Embryonic facial prominence (tissue), 1 donor: ENCODE results near the gene ERFE.
"Not testable (repeated sequence)": the region's sequence is repeated elsewhere in the genome, so short reads cannot be mapped to it uniquely, and the experiment has no call there.

Experiments
- DNase-seq: peaks from one replicate; pipeline ENCODE4 v3.0.0-alpha.2; 2016; ENCODE audit errors: extremely low spot score

The ERFE gene, protein sequence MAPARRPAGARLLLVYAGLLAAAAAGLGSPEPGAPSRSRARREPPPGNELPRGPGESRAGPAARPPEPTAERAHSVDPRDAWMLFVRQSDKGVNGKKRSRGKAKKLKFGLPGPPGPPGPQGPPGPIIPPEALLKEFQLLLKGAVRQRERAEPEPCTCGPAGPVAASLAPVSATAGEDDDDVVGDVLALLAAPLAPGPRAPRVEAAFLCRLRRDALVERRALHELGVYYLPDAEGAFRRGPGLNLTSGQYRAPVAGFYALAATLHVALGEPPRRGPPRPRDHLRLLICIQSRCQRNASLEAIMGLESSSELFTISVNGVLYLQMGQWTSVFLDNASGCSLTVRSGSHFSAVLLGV

DNA sequence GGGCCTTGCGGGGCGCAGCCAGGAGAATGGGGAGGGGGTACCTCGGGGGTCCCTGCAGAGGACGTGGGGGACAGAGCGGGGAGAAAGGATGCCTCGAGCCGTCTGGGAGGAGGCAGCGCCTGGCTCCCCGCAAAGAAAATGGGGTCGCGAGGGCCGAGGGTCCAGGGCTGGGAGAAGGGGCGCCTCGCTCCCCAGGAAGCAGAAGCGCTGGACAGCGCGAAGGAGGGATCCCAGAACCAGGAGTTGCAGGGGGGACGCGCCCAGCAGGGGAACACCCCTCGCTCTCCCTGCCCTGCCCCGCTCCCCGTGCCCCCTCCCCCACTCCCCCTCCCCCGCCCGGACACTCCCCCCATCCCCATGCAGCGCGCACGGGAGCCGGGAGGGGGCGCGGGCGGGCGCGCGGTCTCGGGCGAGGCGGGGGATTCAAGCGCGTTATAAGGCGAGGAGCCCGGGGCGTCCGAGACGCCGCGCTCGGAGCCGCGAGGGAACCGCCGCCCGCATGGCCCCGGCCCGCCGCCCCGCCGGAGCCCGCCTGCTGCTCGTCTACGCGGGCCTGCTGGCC is at the start of gene ERFE:
Gene ERFE (plus strand): TSS at position 462 of the 562 bp plus-strand sequence. CDS start 38 bp downstream, at position 500.
- DNase-seq = peak; percentile 11

DNA sequence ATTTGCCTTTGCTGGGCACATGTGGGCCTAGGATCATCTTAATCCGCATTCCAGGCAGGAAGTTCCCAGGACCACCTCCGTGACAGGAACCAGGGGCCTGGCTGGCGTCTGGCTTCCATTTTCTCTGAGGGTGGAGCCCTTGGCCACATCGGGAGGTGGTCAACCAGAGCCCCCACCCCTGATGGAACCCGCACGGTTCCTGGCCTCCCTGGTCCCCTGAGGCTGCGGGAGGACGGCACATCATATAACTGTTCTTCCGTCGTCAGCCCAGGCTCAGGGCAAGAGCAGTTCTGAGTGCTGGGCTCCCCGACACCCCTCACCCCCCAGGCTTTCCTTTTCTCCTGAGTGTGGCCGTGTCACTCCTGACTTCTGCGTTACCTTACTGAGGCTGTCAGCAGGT is 45.2 kb upstream of the ERFE start:
- no peak for DNase-seq

DNA sequence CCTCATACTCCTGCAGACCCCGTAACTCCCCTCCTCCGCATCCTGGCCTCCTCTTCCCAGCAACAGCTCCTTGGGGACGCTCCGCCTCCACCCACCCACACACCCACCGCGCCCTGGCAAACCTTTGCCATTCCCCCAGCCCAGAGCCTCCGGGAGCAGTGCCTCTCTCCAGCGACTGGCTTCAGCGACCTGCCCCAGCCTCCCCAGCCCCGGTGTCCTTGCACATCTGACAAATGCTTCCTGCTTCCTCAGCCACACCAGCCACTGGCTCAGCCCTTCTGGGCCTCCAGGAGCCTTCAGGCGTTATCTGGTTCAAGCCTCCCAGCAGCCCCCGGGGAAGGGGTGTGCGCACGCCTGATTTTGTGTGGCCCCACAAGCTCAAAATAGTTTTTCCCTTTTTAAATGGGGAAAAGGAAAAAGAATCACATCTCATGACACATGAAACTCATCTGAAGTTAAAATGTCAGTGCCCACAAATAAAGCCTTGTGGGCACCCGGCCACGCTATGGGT is 44.4 kb upstream of the ERFE start:
- no peak for DNase-seq

DNA sequence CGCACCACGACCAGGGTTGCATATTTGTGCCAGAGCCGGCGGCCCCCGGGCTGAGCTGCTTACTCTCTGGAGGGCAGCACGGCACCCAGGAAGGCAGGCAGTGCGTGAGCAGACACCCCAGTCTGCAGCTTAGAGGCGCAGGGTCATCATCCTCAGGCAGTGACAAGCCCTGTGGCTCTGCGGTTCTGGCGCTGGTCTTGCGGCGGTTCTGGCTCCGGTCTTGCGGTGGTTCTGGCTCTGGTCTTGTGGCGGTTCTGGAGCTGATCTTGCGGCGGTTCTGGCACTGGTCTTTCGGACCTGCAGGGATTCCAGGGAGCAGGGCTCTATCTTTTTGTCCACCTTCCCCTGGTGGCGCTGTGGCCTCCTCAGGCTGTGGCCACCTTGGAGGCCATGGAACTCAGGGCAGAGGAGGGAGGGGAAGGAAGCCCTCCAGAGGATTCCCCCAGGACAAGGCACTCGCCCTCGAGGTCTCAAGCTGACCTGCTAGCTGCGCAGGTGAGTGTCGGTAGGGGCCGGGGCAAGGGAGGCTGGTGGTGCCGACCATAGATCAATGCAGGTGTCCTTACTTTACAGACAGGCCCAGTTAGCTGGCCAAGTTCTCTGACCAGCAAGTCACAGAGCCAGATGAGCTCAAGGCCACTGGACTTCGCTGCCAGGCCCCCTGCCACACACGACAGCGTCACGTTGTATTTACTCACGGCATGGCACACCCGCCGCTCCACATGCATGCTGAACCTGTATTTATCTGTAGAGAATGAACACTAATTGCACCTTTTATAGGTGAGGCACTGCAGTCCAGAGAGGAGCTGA is 43.7 kb upstream of the ERFE start:
- DNase-seq = no peak

DNA sequence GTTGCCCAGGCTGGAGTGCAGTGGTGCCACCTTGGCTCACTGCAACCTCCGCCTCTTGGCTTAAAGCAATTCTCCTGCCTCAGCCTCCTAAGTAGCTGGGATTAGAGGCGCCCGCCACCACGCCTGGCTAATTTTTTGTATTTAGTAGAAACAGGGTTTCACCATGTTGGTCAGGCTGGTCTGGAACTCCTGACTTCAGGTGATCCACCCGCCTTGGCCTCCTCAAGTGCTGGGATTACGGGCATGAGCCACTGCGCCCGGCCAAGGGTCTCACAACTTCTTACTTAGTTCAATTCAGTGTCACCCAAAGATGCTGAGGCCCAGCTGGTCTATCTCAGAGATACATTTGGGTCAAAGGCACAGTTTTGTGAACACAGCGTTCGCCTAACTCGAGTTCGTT is 43.1 kb upstream of the ERFE start:
- not testable (repeated sequence) for DNase-seq

DNA sequence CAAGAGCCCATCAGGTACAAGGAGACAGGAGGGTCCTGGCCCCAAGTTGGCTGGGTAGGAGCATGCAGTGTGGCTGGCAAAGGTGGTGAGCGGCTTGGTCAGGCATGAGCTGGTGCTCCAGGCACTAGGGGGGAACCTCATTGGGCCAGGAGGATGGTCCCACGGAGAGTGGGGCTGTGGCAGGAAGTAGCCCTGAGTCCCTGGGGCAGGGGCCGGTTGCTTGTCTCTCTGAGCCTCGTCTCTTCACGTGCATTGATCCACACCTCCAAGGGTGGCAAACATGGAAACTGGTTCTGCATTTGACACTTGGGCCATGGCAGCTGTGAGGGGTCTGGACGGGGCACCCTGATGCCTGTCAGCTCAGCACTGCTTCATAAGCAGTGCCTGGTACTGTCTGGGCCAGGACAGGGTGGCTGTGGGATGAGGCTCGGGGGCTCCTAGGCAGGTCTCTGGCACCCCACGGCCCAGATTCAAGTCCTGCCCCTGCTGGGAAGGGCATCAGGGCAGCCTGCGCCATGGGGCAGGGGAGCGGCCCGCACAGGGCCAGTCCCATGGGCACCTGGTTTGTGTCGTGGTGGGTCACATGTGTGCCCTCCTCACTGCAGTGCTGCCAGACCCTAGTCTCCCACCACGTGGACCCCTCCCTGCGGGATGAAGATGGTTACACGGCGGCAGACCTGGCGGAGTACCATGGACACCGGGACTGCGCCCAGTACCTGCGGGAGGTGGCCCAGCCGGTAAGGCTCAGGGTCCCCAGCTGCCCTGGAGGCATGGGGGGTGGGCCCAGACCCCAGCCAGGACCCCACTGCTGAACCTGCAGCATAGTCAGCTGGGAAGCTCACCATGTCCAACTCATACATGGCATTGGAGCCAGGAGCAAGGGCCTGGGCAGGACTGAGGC is 42.2 kb upstream of the ERFE start:
- DNase-seq = no peak

DNA sequence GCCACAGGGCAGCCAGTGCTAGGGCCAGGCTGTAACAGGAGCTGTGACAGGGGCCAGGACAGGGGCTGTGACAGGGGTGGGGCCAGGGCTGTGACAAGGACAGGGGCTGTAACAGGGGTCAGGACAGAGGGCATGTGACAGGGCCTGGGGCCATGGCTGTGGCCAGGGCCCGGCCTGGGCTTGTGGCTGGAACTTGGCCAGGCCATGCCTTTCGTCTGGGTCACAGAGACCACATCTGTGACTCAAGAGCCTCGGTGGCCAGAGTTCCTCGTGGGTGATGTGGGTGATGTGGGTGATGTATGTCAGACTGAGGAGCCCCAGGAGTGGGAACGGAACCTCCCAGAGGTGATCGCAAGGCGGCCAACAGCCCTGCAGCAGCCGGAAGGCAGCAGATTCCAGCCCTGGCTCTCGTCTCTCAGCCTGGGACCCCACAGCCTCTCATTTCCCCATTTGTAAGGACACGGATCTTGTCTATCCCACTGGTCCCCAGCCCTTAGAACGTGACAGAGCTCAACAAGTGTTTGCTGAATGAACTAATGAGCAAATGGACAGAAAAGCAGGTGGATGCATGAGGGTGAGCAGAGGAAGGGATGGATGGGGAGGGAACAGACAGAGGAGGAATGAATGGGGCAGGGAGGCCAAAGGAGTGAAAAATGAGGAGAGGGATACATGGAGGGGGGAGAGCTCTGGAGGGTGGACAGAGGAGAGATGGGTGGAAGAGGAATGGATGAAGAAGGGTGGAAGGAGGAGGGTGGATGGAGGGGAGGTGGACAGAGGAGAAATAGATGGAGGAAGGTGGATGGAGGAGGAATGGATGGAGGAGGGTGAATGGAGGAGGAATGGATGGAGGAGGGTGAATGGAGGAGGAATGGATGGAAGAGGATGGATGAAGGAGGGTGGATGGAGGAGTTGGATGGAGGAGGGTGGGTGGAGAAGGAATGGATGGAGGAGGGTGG is 41.3 kb upstream of the ERFE start:
- DNase-seq = no peak

DNA sequence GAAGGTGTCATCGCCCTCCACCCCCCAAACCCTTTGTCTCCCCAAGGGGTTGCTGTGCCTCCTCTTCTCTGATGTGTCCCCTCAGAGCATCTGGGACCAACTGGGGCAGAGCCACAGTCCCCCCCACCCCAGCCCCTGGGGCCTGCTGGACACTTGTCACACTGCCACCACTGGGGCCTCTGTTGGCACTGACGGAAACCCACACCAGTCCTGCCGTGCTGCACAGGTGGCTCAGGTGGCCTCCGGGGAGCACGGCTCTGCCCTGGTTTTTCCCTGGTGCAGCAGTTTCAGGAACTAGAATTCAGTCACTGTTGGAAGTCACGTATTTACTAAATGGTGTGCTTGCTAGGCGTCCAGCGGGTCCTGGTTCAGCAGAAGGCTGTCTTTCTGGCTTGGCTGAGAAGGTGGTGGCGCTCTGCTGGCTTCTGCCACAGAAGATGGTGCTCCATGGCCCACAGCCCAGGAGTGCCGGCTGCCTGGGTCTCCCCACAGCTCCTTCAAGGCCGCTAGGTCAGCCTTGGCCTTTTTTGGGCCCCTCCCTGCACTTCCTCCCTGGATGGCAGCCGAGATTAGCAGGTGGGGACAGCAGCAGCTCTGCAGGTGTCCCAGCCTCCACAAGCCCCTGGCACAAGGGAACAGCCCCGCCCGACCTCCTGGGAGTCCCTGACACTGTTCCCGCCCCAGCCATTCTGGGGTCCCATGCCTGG is 38.9 kb upstream of the ERFE start:
- DNase-seq = no peak

DNA sequence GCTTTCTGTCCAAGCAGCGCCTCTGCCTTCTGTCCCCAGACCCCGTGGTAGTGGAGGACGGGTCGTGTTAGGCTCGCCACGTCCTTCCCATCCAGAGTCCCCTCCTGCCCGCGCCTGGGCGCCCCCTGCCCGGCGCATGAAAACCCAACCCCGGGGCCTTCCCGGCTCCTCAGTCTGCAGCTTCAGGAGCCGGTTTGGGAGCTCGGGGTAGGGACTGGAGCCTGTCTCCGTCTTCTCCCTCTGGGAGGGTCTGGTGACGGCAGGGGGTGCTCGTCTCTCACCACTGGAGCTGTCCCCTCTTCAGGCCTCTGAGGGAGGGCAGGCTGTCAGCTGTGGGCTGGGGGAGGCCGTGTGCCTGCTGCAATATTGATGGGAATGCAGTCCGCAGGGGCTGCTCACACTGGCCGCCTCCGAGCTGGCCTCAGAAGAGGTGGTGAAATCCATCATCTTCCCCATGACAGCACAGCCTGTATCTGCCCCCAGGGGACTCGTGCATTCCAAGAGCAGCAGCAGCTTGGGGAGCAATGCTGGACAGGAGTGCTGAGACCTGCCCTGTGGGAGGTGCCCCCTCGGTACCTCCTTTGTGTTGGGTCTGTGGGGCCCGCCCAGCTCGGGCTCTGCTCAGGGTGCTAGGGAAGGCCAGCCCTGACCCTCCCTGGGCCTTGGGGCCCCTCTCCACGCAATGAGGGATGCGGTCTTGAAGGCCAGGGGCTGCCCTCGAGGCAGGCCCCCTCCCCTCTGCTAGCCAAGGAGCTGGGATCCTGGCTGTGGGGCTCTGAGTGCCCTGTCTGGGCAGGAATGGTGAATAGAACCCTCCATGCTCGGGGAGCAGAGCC is 38.1 kb upstream of the ERFE start:
- DNase-seq = no peak

DNA sequence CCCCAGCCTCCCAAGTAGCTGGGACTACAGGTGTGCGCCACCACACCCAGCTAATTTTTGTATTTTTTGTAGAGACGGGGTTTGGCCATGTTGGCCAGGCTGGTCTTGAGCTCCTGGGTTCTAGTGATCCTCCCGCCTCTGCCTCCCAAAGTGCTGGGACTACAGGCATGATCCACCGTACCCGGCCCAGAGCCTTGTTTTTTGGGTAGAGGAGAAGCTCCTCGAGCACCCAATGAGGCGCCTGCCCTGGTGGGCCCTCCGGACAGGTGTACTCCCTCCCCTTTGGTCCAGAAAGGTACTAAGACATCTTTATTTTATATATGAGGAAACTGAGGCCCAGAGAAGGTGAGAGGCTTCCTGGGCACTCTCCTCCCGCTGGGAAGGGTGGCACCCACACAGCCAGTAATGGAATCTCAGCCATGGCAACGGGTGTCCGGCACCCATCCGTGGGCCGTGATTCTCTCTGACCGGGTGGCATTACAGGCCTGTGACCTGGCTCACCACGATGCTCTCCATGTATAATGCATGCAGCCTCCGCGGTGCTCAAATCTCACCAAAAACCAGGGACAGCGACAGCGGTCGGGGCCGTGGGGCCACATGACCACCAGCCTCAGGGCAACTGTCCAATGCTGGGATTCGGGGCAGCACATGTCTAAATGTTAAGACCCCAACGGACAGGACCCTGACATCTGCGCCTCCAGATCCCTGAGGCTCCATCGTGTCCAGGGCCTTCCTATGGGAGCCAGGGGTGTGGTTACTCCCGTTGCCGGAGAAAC is 37.1 kb upstream of the ERFE start:
- DNase-seq = no peak

DNA sequence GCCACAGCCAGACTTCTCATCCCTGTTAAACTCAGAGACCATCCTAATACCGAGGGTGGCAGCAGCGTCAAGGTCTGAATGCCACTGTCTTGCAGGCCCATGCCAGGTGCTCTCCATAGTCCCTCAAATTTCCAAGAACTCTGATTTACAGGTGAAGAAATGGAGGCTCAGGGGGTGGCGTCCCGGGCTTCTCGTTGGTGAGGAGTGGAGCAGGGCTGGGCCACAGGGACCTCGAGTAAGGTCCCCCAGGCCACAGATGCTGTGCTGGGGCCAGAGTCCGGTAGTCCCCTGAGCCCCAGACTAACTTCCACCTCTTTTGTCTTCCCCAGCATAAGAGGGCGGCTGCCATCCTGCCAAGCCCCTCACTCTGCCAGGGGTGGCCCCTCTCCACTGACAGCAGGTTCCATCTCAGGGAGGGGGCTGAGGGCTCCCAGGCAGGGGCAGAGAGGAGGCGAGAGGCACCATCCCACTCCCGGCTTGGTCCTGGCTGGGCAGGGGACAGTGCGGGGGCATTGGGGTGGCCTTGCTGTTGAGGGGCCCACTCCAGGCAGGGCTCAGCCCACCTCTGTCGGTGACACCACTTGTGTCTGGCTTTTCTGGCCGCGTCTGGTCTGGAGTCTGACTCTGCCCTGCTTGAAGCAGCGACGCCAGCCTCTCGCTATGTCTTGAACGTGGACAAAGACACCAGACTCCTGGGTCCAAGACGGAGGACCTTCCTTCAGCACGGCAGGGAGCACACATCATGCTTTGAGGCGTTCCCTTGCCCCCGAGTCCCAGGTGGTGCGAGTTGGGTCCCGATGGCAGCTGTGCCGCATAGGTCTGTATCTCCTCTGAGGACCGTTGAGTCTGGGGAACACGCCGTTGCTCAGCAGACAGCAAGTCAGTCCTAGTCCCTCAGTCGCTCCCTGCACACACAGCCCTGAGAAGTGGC is 36.2 kb upstream of the ERFE start:
- DNase-seq = no peak

DNA sequence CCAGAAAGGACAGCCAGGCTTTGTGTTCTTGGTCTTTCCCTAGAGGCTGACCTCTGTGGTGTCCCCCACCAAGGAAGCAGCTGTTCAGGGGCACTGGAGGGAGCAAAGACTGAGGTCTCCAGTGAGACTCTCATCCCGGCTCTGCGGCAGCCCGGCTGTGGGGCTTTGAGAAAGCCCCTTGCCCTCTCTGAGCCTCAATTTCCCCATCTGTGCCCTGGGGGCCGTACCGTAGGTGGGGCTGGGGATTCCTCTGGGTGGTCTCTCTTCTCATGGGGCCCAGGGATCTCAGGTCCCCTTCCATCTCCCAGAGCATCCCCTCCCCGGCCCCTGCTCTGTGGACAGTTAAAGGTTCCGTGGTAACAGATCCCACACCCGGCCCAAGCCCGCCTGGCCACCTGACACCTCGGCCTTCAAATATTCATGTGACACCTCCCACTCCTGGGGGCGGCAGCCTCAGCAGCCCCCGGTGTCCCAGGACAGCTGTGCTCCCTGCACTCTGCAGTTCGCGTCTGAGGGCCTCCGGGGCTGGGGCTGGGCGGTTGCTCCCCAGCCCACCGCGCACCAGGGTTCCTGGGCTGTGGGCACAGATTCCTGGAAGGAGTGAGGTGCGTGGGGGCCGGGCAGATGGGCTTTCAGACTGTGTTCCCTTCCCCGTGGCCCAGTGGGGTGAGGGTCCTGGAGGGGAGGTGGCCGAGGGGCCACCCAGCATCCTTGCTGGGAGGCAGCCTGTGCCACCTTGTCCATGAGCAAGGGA is 35.4 kb upstream of the ERFE start:
- no peak for DNase-seq

DNA sequence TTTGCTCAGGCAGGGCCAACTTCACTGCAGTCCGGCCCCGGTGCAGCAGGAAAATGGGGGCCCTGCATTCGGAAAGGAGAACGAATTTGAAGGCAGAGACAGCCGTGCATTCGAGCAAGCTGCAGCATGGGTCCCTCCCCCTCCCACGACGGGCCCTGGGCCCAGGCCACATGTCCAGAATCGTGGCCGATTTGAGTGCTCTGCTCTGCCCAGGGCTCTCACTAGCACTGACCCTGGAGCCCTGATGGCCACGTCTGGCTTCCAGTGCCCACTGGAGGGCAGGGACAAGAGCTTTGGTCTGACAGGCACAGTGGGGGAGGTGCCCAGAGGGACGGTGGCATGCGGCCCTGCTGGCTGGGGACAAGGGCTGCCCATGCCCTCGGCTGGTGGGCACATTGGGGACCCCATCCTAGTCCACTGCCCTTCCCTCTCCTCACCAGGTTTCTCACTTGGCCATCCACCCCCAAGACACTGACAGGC is 34.7 kb upstream of the ERFE start:
- DNase-seq = no peak

DNA sequence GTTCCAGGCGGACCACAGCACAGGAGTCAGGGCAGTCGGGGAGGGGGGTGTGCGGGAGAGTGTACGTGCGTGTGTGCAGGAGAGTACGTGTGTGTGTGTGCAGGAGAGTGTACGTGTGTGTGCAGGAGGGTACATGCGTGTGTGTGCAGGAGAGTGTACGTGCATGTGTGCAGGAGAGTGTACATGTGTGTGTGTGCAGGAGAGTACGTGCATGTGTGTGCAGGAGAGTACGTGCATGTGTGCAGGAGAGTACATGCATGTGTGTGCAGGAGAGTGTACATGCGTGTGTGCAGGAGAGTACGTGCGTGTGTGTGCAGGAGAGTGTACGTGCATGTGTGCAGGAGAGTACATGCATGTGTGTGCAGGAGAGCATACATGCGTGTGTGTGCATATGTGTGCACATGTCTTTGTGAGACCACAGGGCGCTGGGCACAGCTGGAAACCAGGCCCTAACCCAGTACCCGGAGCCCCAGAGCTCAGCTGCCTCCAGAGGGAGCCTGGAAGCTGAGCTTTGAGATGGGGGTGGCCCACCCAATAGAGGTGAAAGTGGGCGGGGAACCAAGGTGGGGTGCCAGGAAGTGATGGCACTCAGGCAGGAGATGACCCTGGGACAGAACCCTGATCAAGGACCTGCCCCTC is 34.2 kb upstream of the ERFE start:
- DNase-seq = no peak

DNA sequence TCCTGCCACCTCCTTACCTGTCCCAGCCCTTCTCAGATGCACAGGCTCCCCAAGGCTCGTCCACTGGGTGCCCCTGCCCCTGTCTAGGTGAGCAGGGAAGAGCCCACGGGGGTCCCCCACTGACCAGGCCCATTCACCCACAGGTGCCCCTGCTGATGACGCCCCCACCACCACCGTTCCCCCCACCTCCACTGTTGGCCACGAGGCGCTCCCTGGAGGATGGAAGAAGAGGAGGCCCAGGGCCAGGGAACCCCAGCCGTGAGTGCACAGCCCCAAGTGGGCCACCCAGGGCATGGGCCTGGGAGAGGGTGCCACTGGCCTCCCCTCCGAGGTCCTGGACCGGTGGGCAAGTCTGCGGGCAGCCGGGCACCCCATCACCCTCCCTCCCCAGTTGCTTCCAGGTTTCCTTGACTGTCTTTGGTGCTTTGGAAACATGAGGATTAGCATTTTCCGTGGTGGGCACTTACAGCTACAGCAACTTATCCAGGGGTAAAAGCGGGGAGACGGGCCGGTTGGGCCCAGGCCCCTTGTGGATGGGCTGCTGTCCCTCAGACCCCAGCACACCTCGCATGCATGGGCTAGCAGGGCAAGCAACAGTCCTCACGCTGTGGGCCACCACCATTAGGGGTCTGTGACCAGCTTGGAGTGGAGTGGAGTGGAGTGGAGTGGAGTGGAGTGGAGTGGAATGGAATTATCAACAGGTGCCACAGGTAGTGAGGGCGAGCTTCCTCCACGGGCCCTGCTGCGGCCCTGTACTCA is 33.5 kb upstream of the ERFE start:
- no peak for DNase-seq
